ENCODE results near the gene HDGFL3.
"Not testable (repeated sequence)": the region's sequence is repeated elsewhere in the genome, so short reads cannot be mapped to it uniquely, and the experiment has no call there.

The HDGFL3 gene

DNA sequence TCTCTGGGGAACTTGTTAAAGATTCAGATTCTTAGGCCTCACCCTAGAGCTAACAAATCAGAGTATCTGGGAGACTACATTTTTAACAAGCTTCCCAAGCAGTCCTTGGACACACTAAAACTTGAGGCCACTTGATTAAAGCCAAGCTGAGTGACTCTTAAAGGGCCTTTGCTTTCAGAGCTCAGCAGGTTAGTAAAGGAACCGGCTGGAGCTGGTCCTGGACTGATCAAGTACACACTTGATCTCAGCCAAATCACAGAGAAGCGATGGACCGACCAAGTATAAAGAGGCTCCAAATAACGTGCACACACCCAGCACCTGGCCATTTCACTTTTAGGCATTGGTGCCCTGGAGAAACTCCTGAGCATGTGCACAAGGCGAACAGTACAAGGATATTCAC lies 113.0 kb downstream of the HDGFL3 start:
- no peak for DNase-seq

DNA sequence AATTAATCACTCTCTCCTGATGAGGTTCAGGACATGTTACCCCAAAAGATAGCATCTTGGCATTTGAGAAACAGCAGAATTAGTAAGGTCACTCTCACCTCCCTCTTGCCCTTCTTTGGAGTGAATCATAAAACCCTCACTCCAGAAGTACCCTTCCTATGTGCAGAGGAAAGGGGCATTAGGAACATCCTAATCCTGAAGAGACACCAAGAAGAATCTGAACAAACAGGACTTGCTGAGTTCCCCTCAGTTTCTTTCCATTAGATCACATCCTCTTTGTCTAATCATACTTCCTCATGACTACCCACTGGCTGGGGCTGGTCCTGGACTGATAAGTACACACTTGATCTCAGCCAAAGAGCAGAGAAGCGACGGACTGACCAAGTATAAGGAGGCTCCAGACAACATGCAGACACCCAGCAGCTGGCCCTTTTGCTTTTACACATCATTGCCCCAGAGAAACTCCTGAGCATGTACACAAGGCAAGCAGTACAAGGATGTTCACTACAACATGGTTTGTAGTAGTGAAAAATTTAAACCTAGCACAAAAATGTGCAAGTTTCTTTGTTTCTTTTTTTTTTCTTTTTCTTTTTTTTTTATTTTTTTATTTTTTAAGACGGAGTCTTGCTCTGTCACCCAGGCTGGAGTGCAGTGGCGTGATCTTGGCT lies 115.2 kb downstream of the HDGFL3 start:
- no peak for DNase-seq

- DNase-seq = not testable (repeated sequence)
These were observed 115.7 kb downstream of the HDGFL3 start for GRCh38 chr15:83091965-83092308.

GRCh38 chr15:83090465-83090864 lies 117.2 kb downstream of the HDGFL3 start:
- DNase-seq = no peak

DNA sequence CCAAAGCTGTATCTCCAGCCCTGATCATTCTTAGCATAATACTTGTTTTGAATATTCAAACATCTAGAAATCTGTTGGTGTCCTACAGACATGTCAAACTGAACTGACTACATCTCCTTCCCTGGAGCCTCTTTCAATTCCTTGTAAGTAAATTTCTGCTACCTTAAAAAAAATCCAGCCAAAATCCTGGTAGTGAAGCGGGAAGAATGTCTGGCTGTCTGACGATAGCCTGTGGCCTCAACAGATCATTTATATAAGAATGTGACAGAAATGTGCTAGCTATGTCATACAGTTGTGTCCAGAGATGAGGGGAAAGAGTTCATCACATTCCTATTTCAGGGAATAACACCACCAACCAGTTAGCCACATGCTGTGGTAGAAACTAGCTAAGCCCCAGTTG lies 118.7 kb downstream of the HDGFL3 start:
- DNase-seq = no peak

DNA sequence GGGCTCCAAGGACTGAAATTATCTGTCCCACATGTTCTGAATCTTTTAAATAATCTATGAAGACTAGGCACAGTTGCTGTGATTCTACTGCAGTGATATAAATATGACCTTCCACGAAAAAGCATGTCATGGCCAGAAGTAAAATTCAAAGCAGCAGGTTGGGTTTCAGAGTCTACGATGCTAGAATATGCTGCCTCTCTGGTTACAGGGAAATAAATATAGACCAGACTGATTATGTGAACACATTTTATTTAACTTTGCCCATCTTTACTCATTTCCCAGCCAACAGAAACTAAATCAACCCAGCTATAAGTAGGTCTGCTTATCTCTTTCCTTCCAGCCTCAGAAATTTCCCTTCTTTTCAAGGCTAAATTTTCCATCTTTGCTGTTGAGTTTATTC lies 120.0 kb downstream of the HDGFL3 start:
- no peak for DNase-seq

DNA sequence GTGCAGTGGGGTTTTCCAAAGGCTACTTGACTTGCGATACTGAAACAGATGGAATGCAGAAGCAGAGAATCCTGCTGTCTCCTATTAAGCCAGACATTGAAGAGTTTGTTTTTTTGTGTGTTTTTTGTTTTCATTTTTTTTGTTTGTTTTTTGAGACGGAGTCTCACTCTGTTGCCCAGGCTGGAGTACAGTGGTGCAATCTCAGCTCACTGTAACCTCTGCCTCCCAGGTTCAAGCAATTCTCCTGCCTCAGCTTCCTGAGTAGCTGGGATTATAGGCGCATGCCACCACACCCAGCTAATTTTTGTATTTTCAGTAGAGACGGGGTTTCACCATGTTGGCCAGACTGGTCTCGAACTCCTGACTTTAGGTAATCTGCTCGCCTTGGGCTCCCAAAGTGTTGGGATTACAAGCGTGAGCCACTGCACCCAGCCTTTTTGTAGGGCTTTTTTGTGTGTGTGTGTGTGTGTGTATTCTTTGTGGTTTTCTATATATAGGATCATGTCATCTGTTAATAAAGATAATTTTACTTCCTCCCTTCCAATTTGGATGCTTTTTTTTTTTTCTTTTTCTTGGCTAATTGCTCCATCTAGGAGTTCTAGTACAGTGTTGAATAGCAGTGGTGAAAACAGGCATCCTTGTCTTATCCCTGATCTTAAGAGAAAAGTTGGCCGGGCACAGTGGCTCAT lies 121.6 kb downstream of the HDGFL3 start:
- DNase-seq = not testable (repeated sequence)

DNA sequence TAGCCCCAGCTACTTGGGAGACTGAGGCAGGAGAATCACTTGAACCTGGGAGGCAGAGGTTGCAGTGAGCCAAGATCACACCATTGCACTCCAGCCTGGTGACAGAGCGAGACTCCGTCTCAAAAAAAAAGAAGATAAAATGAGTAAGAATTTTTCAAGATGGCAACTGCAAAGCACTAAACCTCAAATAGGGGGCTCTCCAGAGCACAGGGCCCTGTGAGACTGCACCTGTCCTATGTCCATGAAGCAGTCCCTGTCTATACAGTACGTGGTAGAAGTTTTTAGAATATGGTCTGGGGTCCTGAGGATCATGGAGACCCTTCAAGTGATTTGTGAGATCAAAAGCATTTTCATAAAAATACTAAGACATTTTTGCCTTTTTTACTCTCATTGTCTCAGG lies 122.2 kb downstream of the HDGFL3 start:
- DNase-seq = not testable (repeated sequence)

- no peak for DNase-seq
These were observed 124.8 kb downstream of the HDGFL3 start for GRCh38 chr15:83082730-83083386.

DNA sequence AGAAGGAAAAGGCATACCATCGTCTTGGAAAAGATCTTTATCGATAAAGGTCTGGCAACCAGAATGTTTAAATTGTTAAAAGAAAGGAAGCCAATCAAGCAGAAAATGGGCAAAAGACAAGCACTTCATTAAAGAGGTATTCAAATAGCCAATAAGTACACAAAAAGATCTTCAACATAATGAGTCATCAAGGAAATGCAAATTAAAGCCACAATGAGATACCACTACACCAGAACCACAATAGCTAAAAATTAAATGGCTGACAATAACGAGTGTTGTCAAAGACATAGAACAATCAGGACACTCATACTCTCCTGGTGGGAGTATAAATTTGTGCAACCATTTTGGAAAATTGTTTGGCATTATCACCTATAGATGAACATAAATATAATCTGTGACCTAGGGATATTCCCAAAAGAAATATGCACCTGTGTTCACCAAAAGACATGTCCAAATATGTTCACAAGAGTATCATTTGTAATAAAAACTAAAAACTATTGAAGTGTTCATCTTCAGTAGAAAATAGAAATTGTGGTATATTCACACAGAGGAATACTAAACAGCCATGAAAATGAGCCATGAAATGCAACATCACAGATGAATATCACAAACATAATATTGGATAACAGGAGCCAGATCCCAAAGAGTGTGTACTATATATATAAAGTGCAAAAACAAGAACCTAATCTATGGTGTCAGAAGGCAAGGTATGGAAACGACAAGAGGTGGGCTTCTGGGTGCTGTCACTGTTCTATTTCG lies 126.2 kb downstream of the HDGFL3 start:
- no peak for DNase-seq

DNA sequence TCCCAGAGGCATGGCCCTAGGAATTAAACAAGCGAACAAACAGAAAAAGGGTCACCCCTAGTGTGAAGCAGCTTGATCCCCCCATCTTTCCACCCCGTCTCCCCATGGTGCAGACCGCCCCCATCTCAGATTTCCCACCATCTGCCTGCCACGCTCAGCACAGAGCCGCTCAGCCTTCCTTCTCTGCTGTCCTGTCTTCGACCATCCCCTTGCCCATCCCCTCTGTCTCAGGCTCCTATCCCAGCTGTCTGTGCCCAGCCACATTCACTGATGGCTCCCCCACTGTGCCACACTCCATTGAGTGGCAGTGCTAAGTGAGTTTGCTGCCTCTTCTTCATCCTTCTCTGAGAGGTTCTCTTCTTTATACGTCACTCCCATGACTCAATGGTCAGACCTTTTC lies 128.9 kb downstream of the HDGFL3 start:
- no peak for DNase-seq
